ENCODE results near the gene GSDME.

The GSDME gene

DNA sequence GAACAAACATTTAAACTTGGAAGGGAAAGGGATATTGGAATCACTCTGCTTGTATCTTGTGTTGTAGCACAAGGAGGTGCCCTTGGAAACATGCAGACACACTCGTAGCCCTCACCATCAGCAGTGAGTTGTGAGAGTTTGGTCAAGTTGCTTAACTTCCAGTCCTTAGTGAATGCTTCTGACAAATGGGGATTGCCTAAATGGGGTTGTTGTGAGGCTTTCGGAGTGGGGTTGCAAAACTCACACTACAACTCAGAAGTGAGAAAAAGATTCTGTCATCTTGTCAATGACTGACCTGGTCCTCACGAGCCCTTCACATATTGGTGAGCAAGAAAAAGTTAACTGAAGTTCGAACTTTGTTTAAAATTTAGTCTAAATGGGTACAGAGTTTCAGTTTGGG is 29.0 kb upstream of the GSDME start:
- no peak for DNase-seq (ENCODE audit: insufficient read length, low spot score)
- no peak for FAIRE-seq
- TF ChIP-seq CTCF (IDR thresholded peaks at IDR 0.05; ENCODE audit: insufficient read depth, missing control alignments): no peak

- FAIRE-seq: no peak
- TF ChIP-seq CTCF (IDR thresholded peaks at IDR 0.05; ENCODE audit: insufficient read depth, missing control alignments): no peak
- no peak for DNase-seq (ENCODE audit: insufficient read length, low spot score)
These were observed 27.0 kb upstream of the GSDME start for GRCh38 chr7:24784277-24784676.

DNA sequence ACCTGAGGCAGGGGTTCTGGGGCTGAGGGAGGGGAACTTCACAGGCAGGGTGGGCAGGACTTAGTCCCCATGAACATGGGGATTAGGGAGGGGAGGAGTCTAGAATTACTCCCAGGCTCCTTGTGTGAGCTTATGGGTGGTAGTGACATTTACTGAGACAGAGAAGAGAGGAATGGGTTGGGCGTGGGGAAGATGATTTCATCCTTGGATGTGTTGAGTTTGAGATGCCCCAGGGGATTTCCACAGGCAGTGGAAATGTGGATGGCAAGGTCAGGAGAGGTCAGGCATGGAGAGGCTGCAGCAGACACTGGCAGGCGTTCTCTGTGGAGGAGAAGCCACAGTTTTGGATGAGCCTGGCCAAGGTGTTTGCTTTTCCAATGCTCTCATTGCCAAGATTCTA is 26.4 kb upstream of the GSDME start:
- TF ChIP-seq CTCF (IDR thresholded peaks at IDR 0.05; ENCODE audit: insufficient read depth, missing control alignments): no peak
- DNase-seq (ENCODE audit: insufficient read length, low spot score) (no peak), FAIRE-seq (no peak)

DNA sequence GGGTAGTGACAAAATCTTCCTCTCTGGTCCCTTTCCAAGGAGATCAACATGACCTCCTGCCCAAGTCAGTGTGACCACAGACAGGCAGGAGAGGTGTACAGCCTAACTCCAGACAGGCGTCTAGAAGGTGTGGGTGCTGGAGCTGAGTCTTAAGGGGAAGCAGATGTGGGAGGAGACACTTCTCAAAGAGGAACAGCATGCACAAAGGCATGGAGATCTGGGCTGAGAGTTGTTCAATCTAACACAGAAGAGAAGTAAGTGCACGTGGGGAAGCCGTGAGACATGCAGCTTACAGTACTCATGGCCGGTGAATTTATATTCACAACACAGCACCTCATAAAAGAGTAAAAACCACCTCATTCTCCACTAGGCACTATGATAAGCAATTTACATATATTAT is 23.8 kb upstream of the GSDME start:
- no peak for TF ChIP-seq CTCF (IDR thresholded peaks at IDR 0.05; ENCODE audit: insufficient read depth, missing control alignments)
- DNase-seq (ENCODE audit: insufficient read length, low spot score): no peak
- no peak for FAIRE-seq

DNA sequence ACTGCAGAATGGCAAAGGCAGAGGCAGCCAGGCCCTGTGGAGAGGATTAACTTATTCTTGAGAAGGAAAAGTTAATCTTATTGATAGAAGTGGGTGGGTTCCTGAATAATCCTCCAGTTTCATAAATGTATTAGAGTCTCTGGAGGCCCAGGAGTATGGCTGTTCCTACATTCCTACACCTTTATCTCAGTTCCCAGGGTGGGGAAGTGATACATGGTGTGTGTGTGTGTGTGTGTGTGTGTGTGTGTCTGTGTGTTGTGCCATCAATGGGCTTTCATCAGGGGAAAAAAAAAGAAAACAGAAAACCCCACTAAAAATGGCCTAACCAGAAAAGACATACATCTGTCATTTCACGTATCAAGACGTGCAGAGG is 22.0 kb upstream of the GSDME start:
- TF ChIP-seq CTCF (IDR thresholded peaks at IDR 0.05; ENCODE audit: insufficient read depth, missing control alignments): no peak
- peak; percentile 24 for DNase-seq (ENCODE audit: insufficient read length, low spot score)
- no peak for FAIRE-seq

- DNase-seq (ENCODE audit: insufficient read length, low spot score): no peak
- FAIRE-seq: no peak
- no peak for TF ChIP-seq CTCF (IDR thresholded peaks at IDR 0.05; ENCODE audit: insufficient read depth, missing control alignments)
These were observed 21.4 kb upstream of the GSDME start for GRCh38 chr7:24778543-24779282.

GRCh38 chr7:24777806-24778205 is 20.5 kb upstream of the GSDME start:
- DNase-seq (ENCODE audit: insufficient read length, low spot score): no peak
- no peak for TF ChIP-seq CTCF (IDR thresholded peaks at IDR 0.05; ENCODE audit: insufficient read depth, missing control alignments)
- FAIRE-seq: no peak

Measured in D721Med (cell line).